Glutamatergic neuron (in vitro differentiated cells): ENCODE measurements around the gene SOWAHA. TPM values are rescaled to one million over a fixed set of nuclear protein-coding genes. Genes with fewer than 3 reads are reported as not detected.

Experiments used
- DNase-seq: peaks from one replicate; pipeline ENCODE4 v3.0.0; 2022
- H3K27ac Mint-ChIP-seq: one replicate; pipeline ENCODE4 v1.8.0; 2020; ENCODE audit warnings: mild to moderate bottlenecking, mixed read lengths, inconsistent platforms; ENCODE audit not compliant: unreplicated experiment
- H3K27me3 Mint-ChIP-seq: one replicate; pipeline ENCODE4 v1.8.0; 2020; ENCODE audit warnings: mild to moderate bottlenecking, moderate library complexity, mixed read lengths, inconsistent platforms; ENCODE audit not compliant: unreplicated experiment
- H3K36me3 Mint-ChIP-seq: one replicate; pipeline ENCODE4 v1.8.0; 2020; ENCODE audit warnings: mild to moderate bottlenecking, mixed read lengths, inconsistent platforms; ENCODE audit not compliant: unreplicated experiment
- H3K4me1 Mint-ChIP-seq: one replicate; pipeline ENCODE4 v1.8.0; 2020; ENCODE audit warnings: mild to moderate bottlenecking, low read depth, mixed read lengths, inconsistent platforms; ENCODE audit not compliant: unreplicated experiment
- H3K4me3 Mint-ChIP-seq: one replicate; pipeline ENCODE4 v1.8.0; 2020; ENCODE audit warnings: mild to moderate bottlenecking, mixed read lengths, inconsistent platforms; ENCODE audit not compliant: unreplicated experiment
- H3K9me3 Mint-ChIP-seq: one replicate; pipeline ENCODE4 v1.8.0; 2020; ENCODE audit warnings: mild to moderate bottlenecking, moderate library complexity, mixed read lengths, inconsistent platforms; ENCODE audit not compliant: unreplicated experiment
- total RNA-seq: library from RNA; stranded (reverse); fragmentation: NEBNext Ultra II Directional; extraction: Animal tissue kit (Norgen Biotek cat#: 25700); gene quantifications from one replicate; pipeline ENCODE4 v1.2.1, GENCODE V29; 2021; ENCODE audit not compliant: unreplicated experiment
- TF ChIP-seq, protein P1 (sequence below): fragments of 200-600 bp; sonication (generic); IDR thresholded peaks from one replicate; pipeline ENCODE4 v1.5.0; 2021; ENCODE audit not compliant: partially characterized antibody, unreplicated experiment

The SOWAHA gene
- total RNA-seq, 1 donor from 2014 or later: 0.12 TPM

DNA sequence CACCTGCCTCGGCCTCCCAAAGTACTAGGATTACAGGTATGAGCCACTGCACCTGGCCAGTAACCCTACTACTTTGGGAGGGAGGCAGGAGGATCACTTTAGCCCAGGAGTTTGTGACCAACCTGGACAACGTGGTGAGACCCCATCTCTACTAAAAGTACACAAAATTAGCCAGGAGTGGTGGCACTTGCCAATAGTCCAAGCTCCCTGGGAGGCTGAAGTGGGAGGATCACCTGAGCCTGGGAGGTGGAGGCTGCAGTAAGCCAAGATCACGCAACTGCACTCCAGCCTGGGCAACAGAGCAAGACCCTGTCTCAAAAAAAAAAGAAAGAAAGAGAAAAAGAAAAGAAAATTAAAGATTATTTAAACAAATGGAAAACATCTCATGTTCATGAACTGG, 42.9 kb downstream of the SOWAHA start:
- Mint-ChIP-seq H3K4me3 (no peak overlapping the region), H3K9me3 (no peaks in the 10 kb centered on the region), H3K27me3 (no peaks in the 10 kb centered on the region), H3K4me1 (no peaks in the 10 kb centered on the region), H3K36me3 (no peaks in the 10 kb centered on the region), H3K27ac (no peak overlapping the region)
- no peak for DNase-seq
- TF ChIP-seq, protein P1, sequence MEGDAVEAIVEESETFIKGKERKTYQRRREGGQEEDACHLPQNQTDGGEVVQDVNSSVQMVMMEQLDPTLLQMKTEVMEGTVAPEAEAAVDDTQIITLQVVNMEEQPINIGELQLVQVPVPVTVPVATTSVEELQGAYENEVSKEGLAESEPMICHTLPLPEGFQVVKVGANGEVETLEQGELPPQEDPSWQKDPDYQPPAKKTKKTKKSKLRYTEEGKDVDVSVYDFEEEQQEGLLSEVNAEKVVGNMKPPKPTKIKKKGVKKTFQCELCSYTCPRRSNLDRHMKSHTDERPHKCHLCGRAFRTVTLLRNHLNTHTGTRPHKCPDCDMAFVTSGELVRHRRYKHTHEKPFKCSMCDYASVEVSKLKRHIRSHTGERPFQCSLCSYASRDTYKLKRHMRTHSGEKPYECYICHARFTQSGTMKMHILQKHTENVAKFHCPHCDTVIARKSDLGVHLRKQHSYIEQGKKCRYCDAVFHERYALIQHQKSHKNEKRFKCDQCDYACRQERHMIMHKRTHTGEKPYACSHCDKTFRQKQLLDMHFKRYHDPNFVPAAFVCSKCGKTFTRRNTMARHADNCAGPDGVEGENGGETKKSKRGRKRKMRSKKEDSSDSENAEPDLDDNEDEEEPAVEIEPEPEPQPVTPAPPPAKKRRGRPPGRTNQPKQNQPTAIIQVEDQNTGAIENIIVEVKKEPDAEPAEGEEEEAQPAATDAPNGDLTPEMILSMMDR: no peak

DNA sequence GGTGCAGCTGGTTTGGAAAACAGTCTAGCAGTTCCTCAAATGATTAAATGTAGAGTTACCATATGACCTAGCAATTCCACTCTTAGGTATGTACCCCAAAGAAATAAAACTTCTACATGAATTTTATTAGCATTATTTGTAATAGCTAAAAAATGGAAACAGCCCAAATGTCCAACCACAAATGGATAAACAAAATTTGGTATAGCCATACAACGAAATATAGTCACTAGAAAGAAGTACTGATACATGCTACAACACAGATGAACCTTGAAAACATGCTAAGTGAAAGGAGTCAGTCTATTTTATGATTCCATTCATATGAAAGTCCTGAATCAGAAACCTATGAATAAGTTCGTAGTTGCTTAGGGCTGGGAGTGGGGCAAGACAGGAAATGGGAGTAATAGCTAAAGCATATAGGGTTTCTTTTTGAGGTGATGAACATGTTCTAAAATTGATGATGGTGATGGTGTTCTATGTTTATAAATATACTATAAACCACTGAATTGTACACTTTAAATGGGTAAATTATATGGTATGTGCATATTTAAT, 46.9 kb downstream of the SOWAHA start:
- H3K4me1 Mint-ChIP-seq: no peaks in the 10 kb centered on the region
- H3K27ac Mint-ChIP-seq: no peak overlapping the region
- no peaks in the 10 kb centered on the region for H3K9me3 Mint-ChIP-seq
- no peak overlapping the region for H3K4me3 Mint-ChIP-seq
- TF ChIP-seq, protein P1: no peak
- no peaks in the 10 kb centered on the region for H3K36me3 Mint-ChIP-seq
- H3K27me3 Mint-ChIP-seq: no peaks in the 10 kb centered on the region
- no peak for DNase-seq

DNA sequence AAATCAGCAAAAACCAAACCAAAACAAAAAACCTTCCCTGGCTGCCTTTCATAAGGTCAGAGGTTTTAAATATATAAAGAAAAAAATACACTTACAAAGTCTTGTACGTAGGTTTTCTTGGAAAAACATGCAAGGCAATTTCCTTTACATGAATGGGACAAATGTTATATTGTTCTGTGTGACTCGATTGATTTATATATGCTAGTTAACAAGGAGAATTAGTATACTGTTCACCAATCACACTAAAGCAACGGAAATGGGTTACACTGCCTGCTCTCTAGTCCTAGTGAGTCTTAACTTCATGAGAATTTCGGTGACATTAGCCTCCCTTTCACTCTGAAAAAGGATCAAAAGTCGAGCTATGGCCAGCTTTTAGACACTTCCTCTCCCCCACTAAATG, 47.6 kb downstream of the SOWAHA start:
- TF ChIP-seq, protein P1: no peak
- no peaks in the 10 kb centered on the region for H3K27me3 Mint-ChIP-seq
- peaks cover 5% of the 10 kb centered on the region for H3K9me3 Mint-ChIP-seq
- H3K4me3 Mint-ChIP-seq: no peak overlapping the region
- H3K4me1 Mint-ChIP-seq: peaks cover 2% of the 10 kb centered on the region
- H3K27ac Mint-ChIP-seq: no peak overlapping the region
- H3K36me3 Mint-ChIP-seq: no peaks in the 10 kb centered on the region
- DNase-seq: no peak

GRCh38 chr5:132865668-132866341, 52.7 kb downstream of the SOWAHA start:
- peak overlapping the region; percentile 96 for H3K4me3 Mint-ChIP-seq
- H3K9me3 Mint-ChIP-seq: peaks cover 8% of the 10 kb centered on the region
- TF ChIP-seq, protein P1: no peak
- H3K27me3 Mint-ChIP-seq: peaks cover 3% of the 10 kb centered on the region
- H3K36me3 Mint-ChIP-seq: no peaks in the 10 kb centered on the region
- DNase-seq: no peak
- peak overlapping the region; percentile 97 for H3K27ac Mint-ChIP-seq
- peaks cover 11% of the 10 kb centered on the region for H3K4me1 Mint-ChIP-seq

Other genes with a start within 250 kb of the SOWAHA start
- gene IL13, start 155.1 kb upstream of the SOWAHA start, total RNA-seq: not detected
- gene IL4, start 139.3 kb upstream of the SOWAHA start, total RNA-seq: not detected
- gene KIF3A, start 75.8 kb upstream of the SOWAHA start, total RNA-seq: 42.4 TPM
- 0.17 TPM for gene CCNI2, start 65.9 kb upstream of the SOWAHA start, total RNA-seq
- gene SEPTIN8, start 36.1 kb upstream of the SOWAHA start, total RNA-seq: 26.9 TPM
- 5.1 TPM for gene SHROOM1, start 17.3 kb downstream of the SOWAHA start, total RNA-seq
- 0.69 TPM for gene GDF9, start 53.2 kb downstream of the SOWAHA start, total RNA-seq
- 163 TPM for gene UQCRQ, start 53.3 kb downstream of the SOWAHA start, total RNA-seq
- gene LEAP2, start 60.4 kb downstream of the SOWAHA start, total RNA-seq: 2.5 TPM
- gene AFF4, start 150.3 kb downstream of the SOWAHA start, total RNA-seq: 135 TPM
- gene ZCCHC10, start 213.2 kb downstream of the SOWAHA start, total RNA-seq: 26.1 TPM
- gene HSPA4, start 238.7 kb downstream of the SOWAHA start, total RNA-seq: 96.6 TPM